Measurements from ENCODE around the gene LGALS7B. TPM values are rescaled to one million over a fixed set of nuclear protein-coding genes. Genes with fewer than 3 reads are reported as not detected.

LGALS7B gene
- total RNA-seq, 1 donor from 2014 or later: not detected

- ATAC-seq (ENCODE audit: low read depth) (no peak), DNase-seq (no peak)
- no peak overlapping the region for H3K4me3 Mint-ChIP-seq
- intact Hi-C loops (cut with micrococcal nuclease): no loop called here
- CTCF ChIA-PET: no interaction called here
- no peak overlapping the region for H3K27ac Mint-ChIP-seq
- H3K27me3 Mint-ChIP-seq: no peaks in the 10 kb centered on the region
- no peaks in the 10 kb centered on the region for H3K9me3 Mint-ChIP-seq
- peaks cover 88% of the 10 kb centered on the region for H3K36me3 Mint-ChIP-seq (ENCODE audit: low read depth)
- TF ChIP-seq CTCF (IDR thresholded peaks at IDR 0.05): no peak
- POLR2A ChIA-PET: interaction anchor here (1.1 to 3.7 kb wide), 5 partner anchors 7 to 40 kb away, joined by 4 to 31 read pairs (median 6); partner anchors contain the start of genes ECH1 and RINL
- peaks cover 31% of the 10 kb centered on the region for H3K4me1 Mint-ChIP-seq
These were observed 50.2 kb downstream of the LGALS7B start for GRCh38 chr19:38838986-38839761.

DNA sequence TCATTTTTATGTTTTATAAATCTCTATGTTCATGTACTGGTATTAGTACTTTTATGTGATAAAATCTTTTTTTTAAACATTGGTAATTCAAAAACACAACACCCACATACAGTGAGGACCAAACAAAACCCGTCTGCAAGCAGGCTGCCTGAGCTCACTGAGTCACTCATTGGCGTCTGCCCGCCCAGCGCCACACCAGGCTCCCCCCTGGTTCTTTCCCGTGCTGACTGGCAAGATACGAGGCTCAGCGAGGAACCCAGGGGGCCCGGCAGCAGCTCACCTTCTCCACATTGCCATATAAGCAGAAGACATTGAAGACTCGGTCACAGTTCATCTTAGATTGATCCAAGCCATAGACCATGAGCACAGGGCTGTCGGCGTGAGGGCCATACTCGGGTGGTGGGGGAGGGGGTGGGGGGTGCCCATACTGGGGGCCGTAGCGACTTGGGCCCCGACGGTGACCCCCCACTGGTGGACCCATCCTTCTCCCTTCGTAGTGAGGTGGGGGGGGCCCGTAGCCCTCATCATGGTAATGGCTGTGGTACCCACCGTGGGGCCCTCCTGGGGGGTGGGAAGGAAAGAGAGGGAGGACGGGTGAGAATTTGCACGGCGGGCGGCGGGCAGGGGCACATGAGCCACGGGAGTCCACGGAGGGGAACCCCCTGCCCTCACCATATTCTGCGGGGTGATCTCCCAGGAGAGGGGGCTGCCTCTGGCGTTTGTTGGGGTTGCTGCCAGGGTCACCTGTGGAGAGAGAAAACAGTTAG is 51.0 kb downstream of the LGALS7B start:
- intact Hi-C loops (cut with micrococcal nuclease): no loop called here
- POLR2A ChIA-PET: interaction anchor here (0.9 to 3.7 kb wide), 7 partner anchors 8 to 39 kb away, joined by 3 to 31 read pairs (median 4); partner anchors contain the start of genes ECH1 and RINL
- CTCF ChIA-PET: no interaction called here
- ATAC-seq (ENCODE audit: low read depth) (no peak), DNase-seq (no peak)
- Mint-ChIP-seq H3K36me3 (ENCODE audit: low read depth) (peaks cover 97% of the 10 kb centered on the region), H3K9me3 (no peaks in the 10 kb centered on the region), H3K27ac (no peak overlapping the region), H3K4me1 (peaks cover 34% of the 10 kb centered on the region), H3K4me3 (no peak overlapping the region), H3K27me3 (no peaks in the 10 kb centered on the region)
- no peak for TF ChIP-seq CTCF (IDR thresholded peaks at IDR 0.05)

DNA sequence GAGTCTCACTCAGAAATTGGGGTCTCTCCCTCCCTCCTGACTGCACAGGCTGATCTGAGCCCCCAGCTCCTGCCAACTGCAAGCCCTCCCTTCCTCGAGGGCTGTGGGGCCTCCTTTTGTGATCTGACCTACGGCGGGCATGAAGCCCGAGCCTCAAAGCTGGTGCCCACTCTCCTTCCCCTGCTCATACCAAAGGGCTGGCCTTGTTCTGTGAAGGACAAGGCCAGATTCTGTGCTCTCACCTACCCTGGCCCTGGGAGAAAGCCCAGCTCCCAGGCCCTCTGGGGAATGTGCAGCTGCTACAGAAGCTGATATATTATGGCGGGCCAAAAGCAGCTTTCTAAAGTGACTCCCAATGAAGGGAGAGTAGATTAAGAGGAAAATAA is 51.6 kb downstream of the LGALS7B start:
- POLR2A ChIA-PET: interaction anchor here (0.9 to 3.7 kb wide), 5 partner anchors 9 to 37 kb away, joined by 3 to 31 read pairs (median 4); partner anchors contain the start of genes ECH1 and RINL
- no peaks in the 10 kb centered on the region for H3K27me3 Mint-ChIP-seq
- H3K4me3 Mint-ChIP-seq: no peak overlapping the region
- H3K36me3 Mint-ChIP-seq (ENCODE audit: low read depth): peaks cover 97% of the 10 kb centered on the region
- intact Hi-C loops (cut with micrococcal nuclease): no loop called here
- H3K27ac Mint-ChIP-seq: no peak overlapping the region
- no peaks in the 10 kb centered on the region for H3K9me3 Mint-ChIP-seq
- DNase-seq (no peak), ATAC-seq (ENCODE audit: low read depth) (no peak)
- CTCF ChIA-PET: no interaction called here
- H3K4me1 Mint-ChIP-seq: peaks cover 38% of the 10 kb centered on the region
- TF ChIP-seq CTCF (IDR thresholded peaks at IDR 0.05): no peak

Other genes with a start within 250 kb of the LGALS7B start
- 379 and 388 TPM in 2 replicates for gene MAP4K1, start 171.2 kb upstream of the LGALS7B start, total RNA-seq
- 344 and 385 TPM in 2 replicates for gene EIF3K, start 170.0 kb upstream of the LGALS7B start, total RNA-seq
- 197 and 198 TPM in 2 replicates for gene ACTN4, start 141.6 kb upstream of the LGALS7B start, total RNA-seq
- 12.4 and 14.9 TPM in 2 replicates for gene CAPN12, start 44.7 kb upstream of the LGALS7B start, total RNA-seq
- not detected in 2 replicates for gene LGALS7, start 15.7 kb upstream of the LGALS7B start, total RNA-seq
- 2.7 and 4.5 TPM in 2 replicates for gene LGALS4, start 23.7 kb downstream of the LGALS7B start, total RNA-seq
- 152 and 164 TPM in 2 replicates for gene ECH1, start 42.6 kb downstream of the LGALS7B start, total RNA-seq
- gene HNRNPL, start 60.8 kb downstream of the LGALS7B start, total RNA-seq: 528 and 546 TPM in 2 replicates
- 53.5 and 65.0 TPM in 2 replicates for gene RINL, start 89.1 kb downstream of the LGALS7B start, total RNA-seq
- gene SIRT2, start 110.4 kb downstream of the LGALS7B start, total RNA-seq: 28.4 and 32.7 TPM in 2 replicates
- gene NFKBIB, start 110.8 kb downstream of the LGALS7B start, total RNA-seq: 45.5 and 49.5 TPM in 2 replicates
- 1.2 and 1.7 TPM in 2 replicates for gene CCER2, start 123.0 kb downstream of the LGALS7B start, total RNA-seq
- 46.4 and 50.9 TPM in 2 replicates for gene SARS2, start 141.6 kb downstream of the LGALS7B start, total RNA-seq
- 51.6 and 57.0 TPM in 2 replicates for gene MRPS12, start 141.7 kb downstream of the LGALS7B start, total RNA-seq
- not detected in 2 replicates for gene FBXO17, start 186.5 kb downstream of the LGALS7B start, total RNA-seq
- 0.24 TPM in 1 of 2 replicates, not detected in the other for gene FBXO27, start 243.3 kb downstream of the LGALS7B start, total RNA-seq

Measured in activated B cell treated with CpG ODN at 0.5 μM for 24 hours (primary cell).